Thyroid gland (tissue), 4 donors: ENCODE data around the gene TUT7. TPM values are rescaled to one million over a fixed set of nuclear protein-coding genes. Genes with fewer than 3 reads are reported as not detected.

Experiments used
- DNase-seq, 2 donors: peaks; one replicate each; pipeline ENCODE4 v3.0.0-alpha.2; 2019
- H3K27ac ChIP-seq, 3 donors: fragments of 200-600 bp; sonication (generic); 1 replicate in 2 of 3; 2 replicates in 1 of 3; pipeline ENCODE4 v1.5.1; 2016 to 2019; ENCODE audit warnings: mild to moderate bottlenecking in 1 of 3, moderate library complexity in 1 of 3
- H3K27me3 ChIP-seq: fragments of 200-600 bp; sonication (generic); one replicate; pipeline ENCODE4 v1.5.1; 2019
- H3K36me3 ChIP-seq, 2 donors: fragments of 200-600 bp; sonication (generic); one replicate each; pipeline ENCODE4 v1.5.1; 2016 to 2019
- H3K4me1 ChIP-seq, 2 donors: fragments of 200-600 bp; sonication (generic); one replicate each; pipeline ENCODE4 v1.5.1; 2017 to 2019
- H3K4me3 ChIP-seq, 3 donors: fragments of 200-600 bp; sonication (generic); replicated peaks in 1 of 3; 1 replicate in 2 of 3; 2 replicates in 1 of 3; pipeline ENCODE4 v1.5.1; 2016; ENCODE audit warnings: mild to moderate bottlenecking in 1 of 3
- H3K9me3 ChIP-seq: fragments of 200-600 bp; sonication (generic); one replicate; pipeline ENCODE4 v1.5.1; 2017
- CTCF ChIP-seq, 6 experiments: fragments of 200-600 bp in 3 of 6; fragments of 450-650 bp in 3 of 6; sonication (generic) in 3 of 6; IDR thresholded peaks; one replicate each; pipeline ENCODE4 v1.5.1; 2016 to 2019; ENCODE audit warnings: antibody characterized with exemption in 6 of 6, mild to moderate bottlenecking in 2 of 6, inconsistent platforms in 1 of 6, moderate library complexity in 1 of 6
- POLR2A ChIP-seq, 2 donors: fragments of 450-650 bp; IDR thresholded peaks; one replicate each; pipeline ENCODE4 v1.6.1; 2017; ENCODE audit warnings: antibody characterized with exemption in 2 of 2, mild to moderate bottlenecking in 2 of 2, moderate library complexity in 1 of 2
- WGBS, 2 donors: methylation state at CpG; one replicate each; pipeline ENCODE4 v1.1.5; 2017; 5-methylcytosine and 5-hydroxymethylcytosine counted together
- intact Hi-C: fragments of 100-400 bp; cut with DNase I; formaldehyde crosslinking; loops from one replicate; pipeline ENCODE4 v1.15.1; 2023
- total RNA-seq, 4 donors: library from RNA; depleted of rRNA; stranded (reverse); fragments of >200 nt; gene quantifications; one replicate each; pipeline ENCODE4 v1.2.3, GENCODE V29; 2016

TUT7 gene
- total RNA-seq, 4 donors from 2014 or later: 32.0 to 40.6 (median 33.7) TPM

DNA sequence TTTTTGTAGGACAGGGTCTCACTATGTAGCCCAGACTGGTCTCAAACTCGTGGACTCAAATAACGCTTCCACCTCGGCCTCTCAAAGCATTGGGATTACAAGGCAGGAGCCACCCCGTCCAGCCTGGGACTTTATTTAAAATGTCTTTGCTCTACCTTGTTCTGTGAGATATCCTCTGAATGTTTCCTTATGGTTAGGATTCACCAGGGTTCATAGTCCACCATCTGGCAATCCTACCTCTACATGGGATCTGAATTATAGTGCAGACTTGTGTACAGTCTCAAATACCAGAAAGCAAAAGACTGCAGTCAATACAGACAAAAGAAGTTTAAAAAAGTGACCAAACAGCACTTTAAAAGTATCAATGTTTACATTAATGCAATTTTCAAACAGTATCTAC lies 82.0 kb downstream of the TUT7 start:
- 94 to 98% methylated on average over 4 of the region's 4 CpGs for WGBS, 2 donors
- Histone ChIP-seq H3K4me1 (peaks cover 0 to 10% of the 10 kb centered on the region in 2 donors), H3K36me3 (peaks cover 17 to 26% of the 10 kb centered on the region in 2 donors), H3K9me3 (no peaks in the 10 kb centered on the region), H3K4me3 (no peak overlapping the region), H3K27me3 (no peaks in the 10 kb centered on the region), H3K27ac (no peak overlapping the region)
- DNase-seq: no peak
- no peak for TF ChIP-seq POLR2A (IDR thresholded peaks at IDR 0.05)
- no peak for TF ChIP-seq CTCF (IDR thresholded peaks at IDR 0.05)
- intact Hi-C loops: no loop called here

- Histone ChIP-seq H3K27me3 (no peaks in the 10 kb centered on the region), H3K4me1 (no peaks in the 10 kb centered on the region), H3K27ac (no peak overlapping the region), H3K4me3 (no peak overlapping the region), H3K9me3 (no peaks in the 10 kb centered on the region), H3K36me3 (peaks cover 7% of the 10 kb centered on the region in 2 donors)
- no peak for DNase-seq
- intact Hi-C loops: no loop called here
- 92 to 93% methylated on average over 6 of the region's 6 CpGs for WGBS, 2 donors
- no peak for TF ChIP-seq POLR2A (IDR thresholded peaks at IDR 0.05)
These were observed 90.3 kb downstream of the TUT7 start for GRCh38 chr9:86263876-86264275.

GRCh38 chr9:86262492-86262891 lies 91.7 kb downstream of the TUT7 start:
- H3K4me3 ChIP-seq: no peak overlapping the region
- no peaks in the 10 kb centered on the region for H3K4me1 ChIP-seq
- intact Hi-C loops: no loop called here
- H3K27me3 ChIP-seq: no peaks in the 10 kb centered on the region
- DNase-seq: no peak
- H3K36me3 ChIP-seq: peaks cover 7% of the 10 kb centered on the region in 2 donors
- H3K27ac ChIP-seq: no peak overlapping the region
- no peak for TF ChIP-seq CTCF (IDR thresholded peaks at IDR 0.05)
- TF ChIP-seq POLR2A (IDR thresholded peaks at IDR 0.05): no peak
- WGBS, 2 donors: 78 to 86% methylated on average over 4 of the region's 4 CpGs
- H3K9me3 ChIP-seq: no peaks in the 10 kb centered on the region

DNA sequence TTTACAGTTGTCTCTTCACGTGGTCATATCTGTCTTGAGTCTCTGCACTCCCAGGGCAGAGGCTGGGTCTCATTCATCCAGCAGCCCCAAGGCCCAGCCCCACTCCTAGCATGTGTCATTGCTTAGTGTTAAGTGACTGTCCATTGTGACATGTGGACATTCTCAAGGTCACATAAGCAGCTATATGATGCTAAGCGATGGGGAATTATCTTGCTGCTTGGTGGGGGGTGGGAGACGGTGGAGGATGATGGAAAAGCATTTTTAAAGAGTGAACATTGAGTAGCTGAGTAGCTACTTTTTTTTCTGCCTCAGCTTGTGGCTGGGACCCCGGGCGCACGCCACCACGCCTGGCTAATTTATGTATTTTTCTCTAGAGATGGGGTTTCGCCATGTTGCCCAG lies 94.7 kb downstream of the TUT7 start, which contains the start of gene C9orf153:
TSS of gene C9orf153 (minus strand) at position 101 of the 400 bp plus-strand sequence. CDS start 30,054 bp downstream, outside the sequence.
- 83 to 93% methylated on average over 8 of the region's 8 CpGs for WGBS, 2 donors
- peaks cover 4 to 7% of the 10 kb centered on the region in 2 donors for H3K36me3 ChIP-seq
- DNase-seq: no peak

GRCh38 chr9:86257391-86257790 lies 96.8 kb downstream of the TUT7 start:
- no peak overlapping the region for H3K27ac ChIP-seq
- H3K36me3 ChIP-seq: no peaks in the 10 kb centered on the region
- no peak for DNase-seq
- H3K4me1 ChIP-seq: no peaks in the 10 kb centered on the region
- 89 to 91% methylated on average over 2 of the region's 2 CpGs for WGBS, 2 donors
- H3K27me3 ChIP-seq: no peaks in the 10 kb centered on the region
- H3K9me3 ChIP-seq: no peaks in the 10 kb centered on the region
- TF ChIP-seq CTCF (IDR thresholded peaks at IDR 0.05) (no peak), POLR2A (IDR thresholded peaks at IDR 0.05) (no peak)
- H3K4me3 ChIP-seq: no peak overlapping the region
- intact Hi-C loops: no loop called here

More for the DNA sequence above, 94.7 kb downstream of the TUT7 start, which contains the start of gene C9orf153:
- TF ChIP-seq CTCF (IDR thresholded peaks at IDR 0.05) (no peak), POLR2A (IDR thresholded peaks at IDR 0.05) (no peak)
- Histone ChIP-seq H3K4me1 (no peaks in the 10 kb centered on the region), H3K9me3 (no peaks in the 10 kb centered on the region), H3K4me3 (no peak within 1 kb of the TSS), H3K27ac (no peak within 1 kb of the TSS), H3K27me3 (no peaks in the 10 kb centered on the region)
- intact Hi-C loops: no loop called here
